ENCODE measurements around the gene DUSP1. TPM values are rescaled to one million over a fixed set of nuclear protein-coding genes. Genes with fewer than 3 reads are reported as not detected.

DUSP1 gene
- total and polyA plus RNA-seq, 2 of the 4 experiments (the other 2 are of a cell fraction): 304 to 467 TPM

- no peak for TF ChIP-seq MXI1 (IDR thresholded peaks at IDR 0.05; ENCODE audit: borderline replicate concordance, low read depth, low read length)
- peak; percentile 39; the same call in 1 of the 2 replicates for TF ChIP-seq MAFK (IDR thresholded peaks at IDR 0.05; ENCODE audit: low read depth, low read length)
Observed at GRCh38 chr5:172800088-172800551, 29.1 kb upstream of the DUSP1 start (continued).

GRCh38 chr5:172799416-172799815 lies 28.4 kb upstream of the DUSP1 start:
- peak overlapping the region; percentile 40; the same call in 1 of the 2 replicates for H3K9ac ChIP-seq (ENCODE audit: low read depth, low read length)
- CTCF ChIA-PET: interaction anchor here (3.5 kb wide), 1 partner anchor 28 kb away, joined by 18 read pairs; the partner anchor contains the start of gene DUSP1
- ATAC-seq (ENCODE audit: low read depth) (no peak), DNase-seq (no peak)
- H3K56ac ChIP-seq (ENCODE audit: extremely low read depth, insufficient read depth, low read length): peak overlapping the region; percentile 58
- H2BK5ac ChIP-seq (ENCODE audit: low read depth, low read length, poor library complexity, severe bottlenecking): peak overlapping the region; percentile 93
- peaks cover 46% of the 10 kb centered on the region for H3K9me1 ChIP-seq (ENCODE audit: insufficient read depth, low read length)
- peak overlapping the region; percentile 55 for H3K23ac ChIP-seq (ENCODE audit: low read depth, low read length)
- peaks cover 24 to 57% of the 10 kb centered on the region in 2 experiments for H3K79me1 ChIP-seq (ENCODE audit: low read depth in 1 of 2, low read length in 2 of 2)
- H3K4me3 ChIP-seq (ENCODE audit: insufficient read depth, low read depth, low read length): no peak overlapping the region
- no peak overlapping the region for H3K4me2 ChIP-seq (ENCODE audit: low read depth, low read length)
- H4K20me1 ChIP-seq (ENCODE audit: insufficient read depth, low read length): no peaks in the 10 kb centered on the region; the same call in 1 of the 2 replicates
- H2BK15ac ChIP-seq (ENCODE audit: low read depth, low read length): peak overlapping the region; percentile 91
- no peaks in the 10 kb centered on the region for H3K36me3 ChIP-seq (ENCODE audit: control insufficient read depth, insufficient read depth, low read length)
- TF ChIP-seq MAFK (IDR thresholded peaks at IDR 0.05; ENCODE audit: low read depth, low read length) (no peak), POLR2A (IDR thresholded peaks at IDR 0.05; ENCODE audit: low read depth, low read length) (0 out of 2 replicates have a peak, but pooled peaks have one; percentile 58)
- peak overlapping the region; percentile 10 for H2AFZ ChIP-seq (replicated peaks; ENCODE audit: low read length, poor library complexity)
- peak overlapping the region; percentile 86 for H2AK9ac ChIP-seq (replicated peaks; ENCODE audit: low read depth, low read length, poor library complexity)
- H2BK20ac ChIP-seq (ENCODE audit: low read depth, low read length): peak overlapping the region; percentile 92
- H4K8ac ChIP-seq (ENCODE audit: low read depth in 2 of 2, low read length in 2 of 2): peak overlapping the region; percentile 71 to 84
- H4K5ac ChIP-seq (ENCODE audit: low read depth, low read length): peak overlapping the region; percentile 34
- peak overlapping the region; percentile 80 for H3K27ac ChIP-seq (ENCODE audit: insufficient read depth, low read length)
- no peaks in the 10 kb centered on the region for H3K9me3 ChIP-seq (ENCODE audit: control insufficient read depth, insufficient read depth, low read length)
- 100% methylated on average over 2 of the region's 6 CpGs; no CpG with 5 or more reads in 1 of the 2 experiments for WGBS, 2 experiments (ENCODE audit: extremely low coverage in 2 of 2, insufficient read length in 1 of 2)
- peak overlapping the region; percentile 75 for H3K18ac ChIP-seq (ENCODE audit: low read depth, low read length)
- in situ Hi-C loops (cut with MboI; ENCODE audit: low sequenced_read_pairs): no loop called here
- peak overlapping the region; percentile 97 for H2BK120ac ChIP-seq (ENCODE audit: low read depth, low read length)
- H3K4ac ChIP-seq (ENCODE audit: low read depth, low read length): peak overlapping the region; percentile 94
- intact Hi-C loops (cut with micrococcal nuclease): no loop called here
- POLR2A ChIA-PET (ENCODE audit: unreplicated experiment): interaction anchor here (0.9 to 1.2 kb wide), 2 partner anchors 28 to 29 kb away, joined by 3 to 4 read pairs; partner anchors contain the start of gene DUSP1
- peak overlapping the region; percentile 98 for H2AK5ac ChIP-seq (ENCODE audit: low read depth, low read length)
- no peaks in the 10 kb centered on the region for H3K27me3 ChIP-seq (ENCODE audit: control insufficient read depth, insufficient read depth, low read length)
- peak overlapping the region; percentile 93 for H4K91ac ChIP-seq (ENCODE audit: insufficient read depth, low read depth, low read length)
- H3K14ac ChIP-seq (replicated peaks; ENCODE audit: low read depth, low read length): peak overlapping the region; percentile 94
- peaks cover 46% of the 10 kb centered on the region for H3K4me1 ChIP-seq (ENCODE audit: control insufficient read depth, insufficient read depth, low read length)
- dilution Hi-C loops (cut with HindIII; ENCODE audit: low sequenced_read_pairs, unreplicated experiment): no loop called here
- BruUV-seq (replicated peaks): TSS peak; percentile 64
